SK-N-SH (cell line): ENCODE data around the gene ZRANB3. TPM values are rescaled to one million over a fixed set of nuclear protein-coding genes. Genes with fewer than 3 reads are reported as not detected.

Experiments
- CTCF ChIA-PET: fragments of 300-600, 350-600 bp; formaldehyde crosslinking; extraction: SDS; loops from one replicate; lab custom pipeline; 2021; lab: Yijun Ruan, JAX
- POLR2A ChIA-PET: fragments of 350-600 bp; sonication (Branson Sonifier 250); formaldehyde crosslinking; extraction: SDS; loops from one replicate; lab custom pipeline; 2020; ENCODE audit warnings: antibody characterized with exemption, inconsistent platforms; lab: Yijun Ruan, JAX
- DNase-seq: peaks from one replicate; pipeline ENCODE4 v3.0.0; 2012
- H2AFZ ChIP-seq: fragments of 200-600 bp; sonication (generic); 2 replicates; pipeline ENCODE4 v1.8.1; 2016; ENCODE audit warnings: antibody characterized with exemption, mild to moderate bottlenecking, low read depth
- H3F3A ChIP-seq: fragments of 200-600 bp; sonication (generic); replicated peaks from 2 replicates; pipeline ENCODE3; 2016; ENCODE audit warnings: antibody characterized with exemption, mild to moderate bottlenecking; ENCODE audit not compliant: insufficient read depth
- H3K27ac ChIP-seq, 2 experiments: fragments of 200-500 bp in 1 of 2; fragments of 200-600 bp in 1 of 2; sonication (Bioruptor generic) in 1 of 2; sonication (generic), shearing (Covaris generic) in 1 of 2; 2 replicates each; pipeline versions ENCODE4 v1.5.1 to v1.6.1; 2014 to 2016; ENCODE audit warnings: low read depth in 2 of 2, inconsistent platforms in 1 of 2, low read length in 1 of 2, mild to moderate bottlenecking in 1 of 2, mixed read lengths in 1 of 2
- H3K27me3 ChIP-seq: fragments of 200-600 bp; sonication (generic), shearing (Covaris generic); 2 replicates; pipeline ENCODE4 v1.6.1; 2016; ENCODE audit warnings: mixed run types; ENCODE audit not compliant: insufficient read depth
- H3K36me3 ChIP-seq, 2 experiments: fragments of 200-500 bp in 1 of 2; fragments of 200-600 bp in 1 of 2; sonication (Bioruptor generic) in 1 of 2; sonication (generic) in 1 of 2; replicated peaks in 1 of 2; 2 replicates each; pipeline versions ENCODE3 to v1.5.1; 2014 to 2016; ENCODE audit warnings: low read length in 1 of 2, mild to moderate bottlenecking in 1 of 2; ENCODE audit not compliant: insufficient read depth in 2 of 2, control insufficient read depth in 1 of 2
- H3K4me1 ChIP-seq, 2 experiments: fragments of 200-500 bp in 1 of 2; fragments of 200-600 bp in 1 of 2; sonication (Bioruptor generic) in 1 of 2; sonication (generic), shearing (Covaris generic) in 1 of 2; 2 replicates each; pipeline versions ENCODE4 v1.5.1 to v1.6.1; 2014 to 2016; ENCODE audit warnings: low read depth in 1 of 2, low read length in 1 of 2, mixed run types in 1 of 2; ENCODE audit not compliant: insufficient read depth in 2 of 2, control insufficient read depth in 1 of 2
- H3K4me2 ChIP-seq: fragments of 200-600 bp; sonication (generic), shearing (Covaris generic); 2 replicates; pipeline ENCODE4 v1.6.1; 2017; ENCODE audit warnings: mixed run types
- H3K4me3 ChIP-seq, 2 experiments: fragments of 200-500 bp in 1 of 2; fragments of 200-600 bp in 1 of 2; sonication (Bioruptor generic) in 1 of 2; sonication (generic), shearing (Covaris generic) in 1 of 2; 2 replicates each; pipeline versions ENCODE4 v1.5.1 to v1.8.1; 2014 to 2016; ENCODE audit warnings: low read depth in 2 of 2, inconsistent platforms in 1 of 2, low read length in 1 of 2, mild to moderate bottlenecking in 1 of 2, mixed read lengths in 1 of 2, moderate library complexity in 1 of 2
- H3K79me2 ChIP-seq: fragments of 200-600 bp; sonication (generic); 2 replicates; pipeline ENCODE4 v1.8.1; 2017; ENCODE audit warnings: mild to moderate bottlenecking; ENCODE audit not compliant: insufficient read depth
- H3K9ac ChIP-seq: fragments of 200-600 bp; sonication (generic); 2 replicates; pipeline ENCODE4 v1.6.1; 2017; ENCODE audit warnings: mixed run types
- H3K9me2 ChIP-seq: fragments of 200-600 bp; sonication (generic); 2 replicates; pipeline ENCODE4 v1.6.1; 2017; ENCODE audit warnings: mixed run types
- H3K9me3 ChIP-seq: fragments of 200-600 bp; sonication (generic); 2 replicates; pipeline ENCODE4 v1.6.1; 2017; ENCODE audit warnings: mixed run types, mild to moderate bottlenecking, moderate library complexity
- H4K20me1 ChIP-seq: fragments of 200-600 bp; sonication (generic); 2 replicates; pipeline ENCODE4 v1.6.1; 2017; ENCODE audit warnings: mild to moderate bottlenecking, mixed run types; ENCODE audit not compliant: insufficient read depth
- CHD2 ChIP-seq: fragments of 150-350 bp; IDR thresholded peaks from 2 replicates; pipeline ENCODE4 v1.6.1; 2018; ENCODE audit warnings: low read length; ENCODE audit not compliant: partially characterized antibody
- EP300 ChIP-seq, 2 experiments: IDR thresholded peaks; 2 replicates each; pipeline versions ENCODE4 v1.4.0 to v1.6.1; 2012; ENCODE audit warnings: borderline replicate concordance in 1 of 2, low read depth in 1 of 2, low read length in 1 of 2
- FOSL2 ChIP-seq: IDR thresholded peaks from 2 replicates; pipeline ENCODE4 v1.4.0; 2012; ENCODE audit warnings: low read depth, mild to moderate bottlenecking, moderate library complexity, borderline replicate concordance
- FOXM1 ChIP-seq: IDR thresholded peaks from 2 replicates; pipeline ENCODE4 v1.4.0; 2012; ENCODE audit warnings: low read depth, mild to moderate bottlenecking
- GABPA ChIP-seq: IDR thresholded peaks from 2 replicates; pipeline ENCODE4 v1.4.0; 2012; ENCODE audit warnings: low read depth, mild to moderate bottlenecking
- JUND ChIP-seq: IDR thresholded peaks from 2 replicates; pipeline ENCODE4 v1.4.0; 2012
- MAX ChIP-seq: IDR thresholded peaks from 2 replicates; pipeline ENCODE4 v1.4.0; 2012; ENCODE audit warnings: low read depth
- MXI1 ChIP-seq: IDR thresholded peaks from 2 replicates; pipeline ENCODE4 v1.6.1; 2012; ENCODE audit warnings: mild to moderate bottlenecking, low read depth, low read length, improper control_type of control experiment
- NFIC ChIP-seq: IDR thresholded peaks from 2 replicates; pipeline ENCODE4 v1.4.0; 2012; ENCODE audit warnings: borderline replicate concordance
- NRF1 ChIP-seq: IDR thresholded peaks from 2 replicates; pipeline ENCODE4 v1.6.1; 2012; ENCODE audit warnings: low read depth, mild to moderate bottlenecking, low read length
- RAD21 ChIP-seq: IDR thresholded peaks from 2 replicates; pipeline ENCODE4 v1.6.1; 2012; ENCODE audit warnings: mild to moderate bottlenecking, low read length
- RFX5 ChIP-seq: IDR thresholded peaks from 2 replicates; pipeline ENCODE4 v1.6.1; 2012; ENCODE audit warnings: mild to moderate bottlenecking, improper control_type of control experiment, low read length
- SIN3A ChIP-seq: IDR thresholded peaks from 2 replicates; pipeline ENCODE4 v1.6.1; 2012; ENCODE audit warnings: low read depth, mild to moderate bottlenecking, low read length, moderate library complexity, borderline replicate concordance
- SMC3 ChIP-seq: IDR thresholded peaks from 2 replicates; pipeline ENCODE4 v1.6.1; 2012; ENCODE audit warnings: low read depth, low read length, improper control_type of control experiment
- TAF1 ChIP-seq: IDR thresholded peaks from 2 replicates; pipeline ENCODE4 v1.6.1; 2012; ENCODE audit warnings: low read depth, mild to moderate bottlenecking, low read length, moderate library complexity, borderline replicate concordance
- TCF12 ChIP-seq: IDR thresholded peaks from 2 replicates; pipeline ENCODE4 v1.4.0; 2012
- TEAD4 ChIP-seq: IDR thresholded peaks from 2 replicates; pipeline ENCODE4 v1.4.0; 2012; ENCODE audit warnings: mild to moderate bottlenecking, borderline replicate concordance; ENCODE audit not compliant: insufficient read depth
- USF1 ChIP-seq: IDR thresholded peaks from 2 replicates; pipeline ENCODE4 v1.4.0; 2012; ENCODE audit warnings: low read depth, borderline replicate concordance
- USF2 ChIP-seq: fragments of 150-350 bp; IDR thresholded peaks from 2 replicates; pipeline ENCODE4 v1.6.1; 2017; ENCODE audit warnings: antibody characterized with exemption, low read length, low read depth, borderline replicate concordance
- WGBS: methylation state at CpG from one replicate; pipeline ENCODE4 v1.1.6; 2017; ENCODE audit warnings: low lambda C conversion rate; 5-methylcytosine and 5-hydroxymethylcytosine counted together
- polyA plus RNA-seq, 3 experiments: library from polyadenylated mRNA; depleted of rRNA; stranded (reverse); fragments of >200 nt; gene quantifications; 2 replicates each; pipeline ENCODE4 v1.2.3, GENCODE V29; 2012
- TF ChIP-seq, protein P1 (sequence below): fragments of 150-350 bp; IDR thresholded peaks from 2 replicates; pipeline ENCODE4 v1.6.1; 2016; ENCODE audit warnings: mild to moderate bottlenecking, low read depth, low read length
- TF ChIP-seq, protein P2 (sequence below): IDR thresholded peaks from 2 replicates; pipeline ENCODE4 v1.4.0; 2012; ENCODE audit warnings: low read depth, borderline replicate concordance
- TF ChIP-seq, protein P3 (sequence below): IDR thresholded peaks from 2 replicates; pipeline ENCODE4; 2012

ZRANB3 gene
- polyA plus RNA-seq, 1 of the 3 experiments (the other 2 are of a cell fraction): 4.1 TPM

DNA sequence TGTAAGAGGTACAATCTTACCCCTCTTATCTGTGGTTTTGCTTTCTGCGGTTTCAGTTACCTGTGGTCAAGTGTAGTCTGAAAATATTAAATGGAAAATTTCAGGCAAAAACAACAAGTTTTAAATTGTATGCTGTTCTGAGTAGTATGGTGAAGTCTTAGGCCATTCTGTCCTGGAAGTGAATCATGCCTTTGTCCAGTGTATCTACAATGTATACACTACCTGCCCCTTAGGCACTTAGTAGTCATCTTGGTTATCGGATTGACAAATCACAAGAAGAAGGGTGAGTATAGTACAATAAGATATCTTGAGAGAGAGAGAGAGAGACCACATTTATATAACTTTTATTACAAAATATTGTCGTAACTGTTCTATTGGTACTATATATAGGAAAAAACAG is 435.4 kb downstream of the ZRANB3 start (continued):
- TF ChIP-seq, protein P1, sequence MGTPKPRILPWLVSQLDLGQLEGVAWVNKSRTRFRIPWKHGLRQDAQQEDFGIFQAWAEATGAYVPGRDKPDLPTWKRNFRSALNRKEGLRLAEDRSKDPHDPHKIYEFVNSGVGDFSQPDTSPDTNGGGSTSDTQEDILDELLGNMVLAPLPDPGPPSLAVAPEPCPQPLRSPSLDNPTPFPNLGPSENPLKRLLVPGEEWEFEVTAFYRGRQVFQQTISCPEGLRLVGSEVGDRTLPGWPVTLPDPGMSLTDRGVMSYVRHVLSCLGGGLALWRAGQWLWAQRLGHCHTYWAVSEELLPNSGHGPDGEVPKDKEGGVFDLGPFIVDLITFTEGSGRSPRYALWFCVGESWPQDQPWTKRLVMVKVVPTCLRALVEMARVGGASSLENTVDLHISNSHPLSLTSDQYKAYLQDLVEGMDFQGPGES: no peak
- TF ChIP-seq USF1: no peak
- no peak for TF ChIP-seq RAD21
- no peak for TF ChIP-seq MAX
- TF ChIP-seq TCF12: no peak
- TF ChIP-seq EP300 (IDR thresholded peaks at IDR 0.05; ENCODE audit: borderline replicate concordance in 1 of 2, low read depth in 1 of 2, low read length in 1 of 2): no peak
- no peak for TF ChIP-seq FOSL2
- no peak for TF ChIP-seq NFIC
- no peak for TF ChIP-seq FOXM1

DNA sequence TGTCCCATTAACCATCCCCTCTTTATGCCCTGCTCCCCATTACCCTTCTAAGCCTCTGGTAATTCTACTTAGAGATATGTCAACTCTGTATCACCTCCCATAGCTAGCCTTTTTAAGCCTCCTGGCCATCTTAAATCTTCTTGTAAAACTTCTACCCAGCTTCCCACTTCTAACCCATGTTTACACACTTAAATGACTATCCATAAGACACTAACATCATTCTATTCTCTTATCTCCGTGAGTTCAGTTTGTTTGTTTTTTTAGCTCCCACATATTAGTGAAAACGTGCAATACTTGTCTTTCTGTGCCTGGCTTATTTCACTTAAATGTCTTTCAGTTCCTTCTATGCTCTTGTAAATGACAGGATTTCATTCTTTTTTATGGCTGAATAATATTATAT is 436.5 kb downstream of the ZRANB3 start:
- Histone ChIP-seq H3K27me3 (no peaks in the 10 kb centered on the region), H3K9me2 (no peaks in the 10 kb centered on the region), H3K9me3 (no peaks in the 10 kb centered on the region), H2AFZ (no peak overlapping the region), H3K27ac (no peak overlapping the region), H3K9ac (no peak overlapping the region), H3F3A (peaks cover 12% of the 10 kb centered on the region), H3K36me3 (peaks cover 18 to 52% of the 10 kb centered on the region in 2 experiments), H4K20me1 (no peaks in the 10 kb centered on the region), H3K4me3 (no peak overlapping the region), H3K4me2 (no peak overlapping the region), H3K79me2 (peaks cover 42% of the 10 kb centered on the region), H3K4me1 (no peaks in the 10 kb centered on the region; a peak in 1 of 4 replicates)
- 88% methylated on average over 2 of the region's 2 CpGs for WGBS
- no peak for DNase-seq
- POLR2A ChIA-PET: no interaction called here
- TF ChIP-seq TEAD4: no peak
- TF ChIP-seq, protein P2, sequence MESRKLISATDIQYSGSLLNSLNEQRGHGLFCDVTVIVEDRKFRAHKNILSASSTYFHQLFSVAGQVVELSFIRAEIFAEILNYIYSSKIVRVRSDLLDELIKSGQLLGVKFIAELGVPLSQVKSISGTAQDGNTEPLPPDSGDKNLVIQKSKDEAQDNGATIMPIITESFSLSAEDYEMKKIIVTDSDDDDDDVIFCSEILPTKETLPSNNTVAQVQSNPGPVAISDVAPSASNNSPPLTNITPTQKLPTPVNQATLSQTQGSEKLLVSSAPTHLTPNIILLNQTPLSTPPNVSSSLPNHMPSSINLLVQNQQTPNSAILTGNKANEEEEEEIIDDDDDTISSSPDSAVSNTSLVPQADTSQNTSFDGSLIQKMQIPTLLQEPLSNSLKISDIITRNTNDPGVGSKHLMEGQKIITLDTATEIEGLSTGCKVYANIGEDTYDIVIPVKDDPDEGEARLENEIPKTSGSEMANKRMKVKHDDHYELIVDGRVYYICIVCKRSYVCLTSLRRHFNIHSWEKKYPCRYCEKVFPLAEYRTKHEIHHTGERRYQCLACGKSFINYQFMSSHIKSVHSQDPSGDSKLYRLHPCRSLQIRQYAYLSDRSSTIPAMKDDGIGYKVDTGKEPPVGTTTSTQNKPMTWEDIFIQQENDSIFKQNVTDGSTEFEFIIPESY: no peak
- no peak for TF ChIP-seq MXI1
- no peak for TF ChIP-seq TAF1
- TF ChIP-seq GABPA: no peak
- no peak for TF ChIP-seq RAD21
- TF ChIP-seq CHD2: no peak
- TF ChIP-seq, protein P3, sequence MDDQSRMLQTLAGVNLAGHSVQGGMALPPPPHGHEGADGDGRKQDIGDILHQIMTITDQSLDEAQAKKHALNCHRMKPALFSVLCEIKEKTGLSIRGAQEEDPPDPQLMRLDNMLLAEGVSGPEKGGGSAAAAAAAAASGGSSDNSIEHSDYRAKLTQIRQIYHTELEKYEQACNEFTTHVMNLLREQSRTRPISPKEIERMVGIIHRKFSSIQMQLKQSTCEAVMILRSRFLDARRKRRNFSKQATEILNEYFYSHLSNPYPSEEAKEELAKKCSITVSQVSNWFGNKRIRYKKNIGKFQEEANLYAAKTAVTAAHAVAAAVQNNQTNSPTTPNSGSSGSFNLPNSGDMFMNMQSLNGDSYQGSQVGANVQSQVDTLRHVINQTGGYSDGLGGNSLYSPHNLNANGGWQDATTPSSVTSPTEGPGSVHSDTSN: no peak
- no peak for TF ChIP-seq USF2
- no peak for TF ChIP-seq NRF1
- TF ChIP-seq RFX5: no peak
- TF ChIP-seq SMC3: no peak
- TF ChIP-seq SIN3A: no peak
- TF ChIP-seq EP300 (IDR thresholded peaks at IDR 0.05; ENCODE audit: borderline replicate concordance in 1 of 2, low read depth in 1 of 2, low read length in 1 of 2): no peak
- TF ChIP-seq JUND: no peak
- TF ChIP-seq FOSL2: no peak
- TF ChIP-seq NFIC: no peak
- CTCF ChIA-PET: interaction anchor here (1.2 to 1.9 kb wide), 2 partner anchors 53 to 90 kb away, joined by 3 to 9 read pairs; no protein-coding TSS in a partner anchor
